Bronchial epithelial cell (primary cell): ENCODE measurements around the gene DSCAML1. TPM values are rescaled to one million over a fixed set of nuclear protein-coding genes. Genes with fewer than 3 reads are reported as not detected.

ENCODE experiments used
- DNase-seq: peaks from one replicate; pipeline ENCODE4 v3.0.0-alpha.2; 2010; ENCODE audit warnings: low read depth
- FAIRE-seq: peaks from 2 replicates; lab custom pipeline; 2011; peaks lifted over from hg19 to GRCh38; lab: Jason Lieb, UNC
- H3K27me3 ChIP-seq: 2 replicates; pipeline ENCODE4 v1.5.1; 2011; ENCODE audit warnings: low read length; ENCODE audit not compliant: control insufficient read depth, insufficient read depth
- H3K36me3 ChIP-seq: 2 replicates; pipeline ENCODE4 v1.5.1; 2011; ENCODE audit warnings: low read length; ENCODE audit not compliant: control insufficient read depth, insufficient read depth
- H3K4me3 ChIP-seq: 2 replicates; pipeline ENCODE4 v1.5.1; 2011; ENCODE audit warnings: mild to moderate bottlenecking, low read depth, low read length, control low read depth
- CTCF ChIP-seq: IDR thresholded peaks from 2 replicates; pipeline ENCODE4 v1.5.1; 2011; ENCODE audit warnings: mild to moderate bottlenecking, moderate library complexity, low read length, control low read depth, inconsistent platforms; ENCODE audit not compliant: insufficient read depth, severe bottlenecking
- total RNA-seq: library from RNA; depleted of rRNA; stranded (reverse); fragments of >200 nt; gene quantifications from 2 replicates; pipeline ENCODE4 v1.2.1, GENCODE V29; 2014

Gene DSCAML1
- total RNA-seq, 1 donor from 2014 or later, result under 0.01 TPM

- H3K27me3 ChIP-seq, result peaks cover 2% of the 10 kb centered on the region
- no peak for TF ChIP-seq CTCF
- no peak for FAIRE-seq
Observed at GRCh38 chr11:117646411-117646810, 150.6 kb downstream of the DSCAML1 start.

GRCh38 chr11:117644403-117645155 lies 152.4 kb downstream of the DSCAML1 start:
- FAIRE-seq (no peak), DNase-seq (no peak)
- Histone ChIP-seq H3K36me3 (no peaks in the 10 kb centered on the region), H3K27me3 (peaks cover 2% of the 10 kb centered on the region), H3K4me3 (no peak overlapping the region)
- TF ChIP-seq CTCF, result no peak

More at GRCh38 chr11:117646411-117646810, 150.6 kb downstream of the DSCAML1 start:
- Histone ChIP-seq H3K4me3 (no peak overlapping the region), H3K36me3 (no peaks in the 10 kb centered on the region)
- DNase-seq, result no peak

- H3K27me3 ChIP-seq, result peaks cover 2% of the 10 kb centered on the region
- FAIRE-seq (no peak), DNase-seq (no peak)
- no peak for TF ChIP-seq CTCF
- no peak overlapping the region for H3K4me3 ChIP-seq
- H3K36me3 ChIP-seq, result no peaks in the 10 kb centered on the region
Observed at GRCh38 chr11:117643606-117644300, 153.3 kb downstream of the DSCAML1 start.

GRCh38 chr11:117642835-117643234 lies 154.2 kb downstream of the DSCAML1 start:
- TF ChIP-seq CTCF, result no peak
- FAIRE-seq (no peak), DNase-seq (no peak)
- H3K4me3 ChIP-seq, result no peak overlapping the region
- H3K36me3 ChIP-seq, result no peaks in the 10 kb centered on the region
- H3K27me3 ChIP-seq, result peaks cover 2% of the 10 kb centered on the region

GRCh38 chr11:117642396-117642795 lies 154.6 kb downstream of the DSCAML1 start:
- peaks cover 2% of the 10 kb centered on the region for H3K27me3 ChIP-seq
- FAIRE-seq, result no peak
- H3K36me3 ChIP-seq, result no peaks in the 10 kb centered on the region
- H3K4me3 ChIP-seq, result no peak overlapping the region
- TF ChIP-seq CTCF, result no peak
- no peak for DNase-seq
